Measurements from ENCODE around the gene ZNF142. TPM values are rescaled to one million over a fixed set of nuclear protein-coding genes. Genes with fewer than 3 reads are reported as not detected.

Gene ZNF142
- total RNA-seq, 1 donor from 2014 or later, result 38.3 TPM

GRCh38 chr2:218623366-218623705, 36.1 kb downstream of the ZNF142 start:
- Mint-ChIP-seq H3K9me3 (no peaks in the 10 kb centered on the region), H3K4me3 (no peak overlapping the region), H3K27me3 (peaks cover 3% of the 10 kb centered on the region), H3K36me3 (no peaks in the 10 kb centered on the region), H3K27ac (no peak overlapping the region), H3K4me1 (ENCODE audit: unreplicated experiment) (peaks cover 4% of the 10 kb centered on the region)
- no peak for DNase-seq (ENCODE audit: extremely low spot score, unreplicated experiment)
- TF ChIP-seq, protein P1, sequence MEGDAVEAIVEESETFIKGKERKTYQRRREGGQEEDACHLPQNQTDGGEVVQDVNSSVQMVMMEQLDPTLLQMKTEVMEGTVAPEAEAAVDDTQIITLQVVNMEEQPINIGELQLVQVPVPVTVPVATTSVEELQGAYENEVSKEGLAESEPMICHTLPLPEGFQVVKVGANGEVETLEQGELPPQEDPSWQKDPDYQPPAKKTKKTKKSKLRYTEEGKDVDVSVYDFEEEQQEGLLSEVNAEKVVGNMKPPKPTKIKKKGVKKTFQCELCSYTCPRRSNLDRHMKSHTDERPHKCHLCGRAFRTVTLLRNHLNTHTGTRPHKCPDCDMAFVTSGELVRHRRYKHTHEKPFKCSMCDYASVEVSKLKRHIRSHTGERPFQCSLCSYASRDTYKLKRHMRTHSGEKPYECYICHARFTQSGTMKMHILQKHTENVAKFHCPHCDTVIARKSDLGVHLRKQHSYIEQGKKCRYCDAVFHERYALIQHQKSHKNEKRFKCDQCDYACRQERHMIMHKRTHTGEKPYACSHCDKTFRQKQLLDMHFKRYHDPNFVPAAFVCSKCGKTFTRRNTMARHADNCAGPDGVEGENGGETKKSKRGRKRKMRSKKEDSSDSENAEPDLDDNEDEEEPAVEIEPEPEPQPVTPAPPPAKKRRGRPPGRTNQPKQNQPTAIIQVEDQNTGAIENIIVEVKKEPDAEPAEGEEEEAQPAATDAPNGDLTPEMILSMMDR (conservative IDR thresholded peaks at IDR 0.05), result no peak

- Mint-ChIP-seq H3K4me3 (no peak overlapping the region), H3K27me3 (peaks cover 3% of the 10 kb centered on the region), H3K4me1 (ENCODE audit: unreplicated experiment) (peaks cover 4% of the 10 kb centered on the region), H3K9me3 (no peaks in the 10 kb centered on the region), H3K27ac (no peak overlapping the region), H3K36me3 (no peaks in the 10 kb centered on the region)
- TF ChIP-seq, protein P1 (conservative IDR thresholded peaks at IDR 0.05), result no peak
- DNase-seq (ENCODE audit: extremely low spot score, unreplicated experiment), result no peak
Measured at GRCh38 chr2:218622606-218623365, 36.6 kb downstream of the ZNF142 start.

GRCh38 chr2:218621007-218621406, 38.4 kb downstream of the ZNF142 start:
- Mint-ChIP-seq H3K9me3 (no peaks in the 10 kb centered on the region), H3K27ac (no peak overlapping the region), H3K4me3 (no peak overlapping the region), H3K27me3 (peaks cover 3% of the 10 kb centered on the region), H3K4me1 (ENCODE audit: unreplicated experiment) (peaks cover 4% of the 10 kb centered on the region), H3K36me3 (no peaks in the 10 kb centered on the region)
- TF ChIP-seq, protein P1 (conservative IDR thresholded peaks at IDR 0.05), result no peak
- no peak for DNase-seq (ENCODE audit: extremely low spot score, unreplicated experiment)

- peaks cover 4% of the 10 kb centered on the region for H3K4me1 Mint-ChIP-seq (ENCODE audit: unreplicated experiment)
- TF ChIP-seq, protein P1 (conservative IDR thresholded peaks at IDR 0.05), result no peak
- no peak overlapping the region for H3K27ac Mint-ChIP-seq
- no peaks in the 10 kb centered on the region for H3K36me3 Mint-ChIP-seq
- no peak for DNase-seq (ENCODE audit: extremely low spot score, unreplicated experiment)
- H3K4me3 Mint-ChIP-seq, result no peak overlapping the region
- H3K9me3 Mint-ChIP-seq, result no peaks in the 10 kb centered on the region
- H3K27me3 Mint-ChIP-seq, result peaks cover 6% of the 10 kb centered on the region
Measured at GRCh38 chr2:218618102-218618860, 41.1 kb downstream of the ZNF142 start.

DNA sequence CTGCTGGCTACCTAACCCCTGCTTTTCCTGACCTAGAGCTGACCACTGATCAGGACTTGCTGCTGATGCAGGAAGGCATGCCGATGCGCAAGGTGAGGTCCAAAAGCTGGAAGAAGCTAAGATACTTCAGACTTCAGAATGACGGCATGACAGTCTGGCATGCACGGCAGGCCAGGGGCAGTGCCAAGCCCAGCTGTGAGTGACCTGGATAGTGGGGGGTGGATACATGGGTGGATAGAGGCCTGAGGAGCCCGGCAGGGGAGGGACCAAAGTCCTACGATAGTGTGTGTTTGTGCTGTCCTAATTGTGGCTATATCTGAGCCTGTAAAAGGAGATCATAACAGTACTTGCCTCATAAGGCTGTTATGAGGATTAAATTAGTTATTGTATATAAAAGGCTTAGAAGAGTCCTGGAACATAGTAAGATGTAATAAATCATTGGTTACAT, 43.5 kb downstream of the ZNF142 start:
- no peak for DNase-seq (ENCODE audit: extremely low spot score, unreplicated experiment)
- Mint-ChIP-seq H3K9me3 (no peaks in the 10 kb centered on the region), H3K4me1 (ENCODE audit: unreplicated experiment) (no peaks in the 10 kb centered on the region)

More for the DNA sequence above, 43.5 kb downstream of the ZNF142 start:
- Mint-ChIP-seq H3K4me3 (no peak overlapping the region), H3K36me3 (no peaks in the 10 kb centered on the region), H3K27me3 (peaks cover 9% of the 10 kb centered on the region), H3K27ac (no peak overlapping the region)
- TF ChIP-seq, protein P1 (conservative IDR thresholded peaks at IDR 0.05), result no peak

Measured in type B pancreatic cell (in vitro differentiated cells).